Heart left ventricle (tissue), 13 donors: ENCODE data around the gene SNX15.

Experiments used
- POLR2A ChIP-seq, 2 donors: fragments of 450-650 bp; IDR thresholded peaks; one replicate each; pipeline ENCODE4 v1.6.1; 2017; ENCODE audit warnings: antibody characterized with exemption in 2 of 2, mild to moderate bottlenecking in 2 of 2, moderate library complexity in 2 of 2
- TF ChIP-seq, protein P1 (sequence below), 12 donors: fragments of 200-600 bp; sonication (generic) in 4 of 12; IDR thresholded peaks; one replicate each; pipeline versions ENCODE4 v1.5.0 to v1.8.0; 2018 to 2022; ENCODE audit warnings: antibody characterized with exemption in 12 of 12, mild to moderate bottlenecking in 5 of 12
- donor health status: ischemic (EF 13 %, LVEDD 7.1; RV severe dilation, severe dysfunction).
- donor health status: DM: no; HTN: yes; CAD: no.
- donor health status: DM: no; HTN: no; CAD: no.
- donor health status: ischemic (EF 25% LVEDD 6.9; RV normal size, moderate dysfunction).
- donor health status: ischemic (EF 25% LVEDD 5.7; RV mildly dilated, moderate dysfunction).
- donor health status: ischemic (EF 35%, LVEDD 5.7; RV mildly dilated, moderate dysfunction).
- donor health status: nonischemic (EF 11% LVEDD 7.7; RV severe dilation, severe dysfunction).
- donor health status: DM: yes; HTN: yes; CAD: no.
- donor health status: PGD.
- donor health status: ischemic (EF 29% LVEDD 5.4; RV normal size, mild dysfunction).
- donor health status: nonischemic (EF 23%, LVEDD 6.1; RV moderate dilation, normal function).

DNA sequence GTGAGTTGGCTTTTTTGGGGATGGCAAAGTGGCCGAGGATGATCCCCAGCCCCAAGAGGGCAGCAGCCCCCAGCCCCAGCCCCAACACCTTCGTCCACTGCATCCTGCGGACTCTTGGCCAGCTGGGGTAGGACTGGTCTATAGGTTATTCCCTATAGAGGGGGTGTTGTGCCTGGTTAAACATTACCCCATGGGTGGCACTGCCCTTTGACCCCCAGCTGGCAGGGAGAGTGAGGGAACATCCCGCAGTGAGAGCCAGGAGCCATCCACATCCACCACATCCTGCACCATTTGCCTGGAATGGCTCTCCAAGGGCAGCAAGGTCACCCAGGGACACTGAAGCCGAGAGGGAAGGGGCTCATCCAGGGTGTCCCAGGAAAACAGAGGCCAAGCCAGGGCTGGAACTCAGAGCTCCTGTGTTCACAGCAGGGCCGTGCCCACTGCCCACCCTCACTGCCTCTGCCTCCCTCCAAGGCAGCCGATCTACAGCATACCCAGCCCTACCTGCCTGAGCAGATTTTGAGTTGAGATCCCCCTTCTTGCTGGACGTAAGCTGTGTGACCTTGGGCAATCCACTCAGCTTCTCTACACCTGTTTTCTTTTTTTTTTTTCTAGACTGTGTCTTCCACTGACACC lies 31.3 kb downstream of the SNX15 start, which contains the start of gene NAALADL1:
- TF ChIP-seq, protein P1, sequence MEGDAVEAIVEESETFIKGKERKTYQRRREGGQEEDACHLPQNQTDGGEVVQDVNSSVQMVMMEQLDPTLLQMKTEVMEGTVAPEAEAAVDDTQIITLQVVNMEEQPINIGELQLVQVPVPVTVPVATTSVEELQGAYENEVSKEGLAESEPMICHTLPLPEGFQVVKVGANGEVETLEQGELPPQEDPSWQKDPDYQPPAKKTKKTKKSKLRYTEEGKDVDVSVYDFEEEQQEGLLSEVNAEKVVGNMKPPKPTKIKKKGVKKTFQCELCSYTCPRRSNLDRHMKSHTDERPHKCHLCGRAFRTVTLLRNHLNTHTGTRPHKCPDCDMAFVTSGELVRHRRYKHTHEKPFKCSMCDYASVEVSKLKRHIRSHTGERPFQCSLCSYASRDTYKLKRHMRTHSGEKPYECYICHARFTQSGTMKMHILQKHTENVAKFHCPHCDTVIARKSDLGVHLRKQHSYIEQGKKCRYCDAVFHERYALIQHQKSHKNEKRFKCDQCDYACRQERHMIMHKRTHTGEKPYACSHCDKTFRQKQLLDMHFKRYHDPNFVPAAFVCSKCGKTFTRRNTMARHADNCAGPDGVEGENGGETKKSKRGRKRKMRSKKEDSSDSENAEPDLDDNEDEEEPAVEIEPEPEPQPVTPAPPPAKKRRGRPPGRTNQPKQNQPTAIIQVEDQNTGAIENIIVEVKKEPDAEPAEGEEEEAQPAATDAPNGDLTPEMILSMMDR (IDR thresholded peaks at IDR 0.05) = no peak
- TF ChIP-seq POLR2A (IDR thresholded peaks at IDR 0.05) = no peak
